HepG2 (cell line): ENCODE measurements around the gene CARD19. TPM values are rescaled to one million over a fixed set of nuclear protein-coding genes. Genes with fewer than 3 reads are reported as not detected.

Experiments used
- FOXA3 ChIP-seq: IDR thresholded peaks from 2 replicates; pipeline ENCODE4 v1.6.1; 2016; ENCODE audit warnings: missing genetic modification reagents, missing compliant biosample characterization
- GFI1 ChIP-seq: sonication (generic); formaldehyde crosslinking; IDR thresholded peaks from 2 replicates; pipeline ENCODE4 v1.5.0; 2020; ENCODE audit warnings: missing genetic modification reagents, mild to moderate bottlenecking, borderline replicate concordance
- NFATC3 ChIP-seq: sonication (generic); formaldehyde crosslinking; IDR thresholded peaks from 2 replicates; pipeline ENCODE4 v1.5.1; 2020; ENCODE audit warnings: mild to moderate bottlenecking, missing genetic modification reagents
- RERE ChIP-seq: IDR thresholded peaks from 2 replicates; pipeline ENCODE4 v1.6.1; 2016; ENCODE audit warnings: low read depth, missing genetic modification reagents, missing compliant biosample characterization
- SKI ChIP-seq: fragments of 450-650 bp; IDR thresholded peaks from one replicate; pipeline ENCODE4 v1.6.1; 2018; ENCODE audit warnings: mild to moderate bottlenecking; ENCODE audit not compliant: partially characterized antibody
- TEAD2 ChIP-seq: sonication (generic); formaldehyde crosslinking; IDR thresholded peaks from 2 replicates; pipeline ENCODE4 v1.9.0; 2021; ENCODE audit warnings: missing genetic modification reagents
- TMF1 ChIP-seq: sonication (generic); formaldehyde crosslinking; IDR thresholded peaks from 2 replicates; pipeline ENCODE4 v1.8.1; 2022; ENCODE audit warnings: low read depth, missing genetic modification reagents
- U2AF2 ChIP-seq: fragments of 200-400 bp; formaldehyde crosslinking; IDR thresholded peaks from 2 replicates; pipeline ENCODE4 v1.6.1; 2017; ENCODE audit warnings: low read depth, mild to moderate bottlenecking, low read length
- YEATS4 ChIP-seq: sonication (generic); formaldehyde crosslinking; IDR thresholded peaks from 2 replicates; pipeline ENCODE4 v1.4.0; 2020; ENCODE audit warnings: missing genetic modification reagents, borderline replicate concordance
- ZBTB10 ChIP-seq: sonication (generic); formaldehyde crosslinking; IDR thresholded peaks from 2 replicates; pipeline ENCODE4 v1.4.0; 2020; ENCODE audit warnings: missing genetic modification reagents, borderline replicate concordance
- ZBTB37 ChIP-seq: sonication (generic); formaldehyde crosslinking; IDR thresholded peaks from 2 replicates; pipeline ENCODE4 v1.4.0; 2020; ENCODE audit warnings: mild to moderate bottlenecking, missing genetic modification reagents
- ZFP36L1 ChIP-seq: sonication (generic); formaldehyde crosslinking; IDR thresholded peaks from 2 replicates; pipeline ENCODE4 v1.8.0; 2022; ENCODE audit warnings: mild to moderate bottlenecking, missing genetic modification reagents, moderate library complexity
- ZMAT3 ChIP-seq: sonication (generic); formaldehyde crosslinking; conservative IDR thresholded peaks from 2 replicates; pipeline ENCODE4 v1.7.0; 2021; ENCODE audit warnings: missing genetic modification reagents
- ZNF276 ChIP-seq: sonication (generic); formaldehyde crosslinking; IDR thresholded peaks from 2 replicates; pipeline ENCODE4 v1.4.0; 2020; ENCODE audit warnings: mild to moderate bottlenecking, low read depth, missing genetic modification reagents
- ZNF317 ChIP-seq: sonication (generic); formaldehyde crosslinking; IDR thresholded peaks from 2 replicates; pipeline ENCODE4 v1.5.0; 2020; ENCODE audit warnings: mild to moderate bottlenecking, missing genetic modification reagents
- ZNF460 ChIP-seq: sonication (generic); formaldehyde crosslinking; IDR thresholded peaks from 2 replicates; pipeline ENCODE4 v1.5.1; 2020; ENCODE audit warnings: missing genetic modification reagents, mild to moderate bottlenecking, borderline replicate concordance
- polyA plus RNA-seq, 8 experiments: library from polyadenylated mRNA; depleted of rRNA in 3 of 8; stranded (reverse) in 7 of 8; unstranded in 1 of 8; fragments of >200 nt; fragmentation: Illumina TruSeq in 4 of 8; extraction: Trizol in 4 of 8; gene quantifications; 2 replicates each; pipeline versions ENCODE4 v1.2.1 to v1.2.3, GENCODE V29; 2011 to 2016; ENCODE audit warnings: low read depth in 4 of 8, missing spikeins in 1 of 8, mixed read lengths in 1 of 8; ENCODE audit not compliant: insufficient read depth in 1 of 8
- total RNA-seq, 5 experiments: library from RNA; depleted of rRNA; stranded (reverse); fragments of >200 nt; fragmentation: Illumina TruSeq; extraction: Trizol; gene quantifications; 2 replicates each; pipeline ENCODE4 v1.2.3, GENCODE V29; 2016; ENCODE audit warnings: low read depth in 1 of 5

Gene CARD19
- total and polyA plus RNA-seq, 2 of the 13 experiments (the other 11 are each of a cell fraction or from before 2014, with no cell fraction given) = 18.4 to 47.2 TPM

GRCh38 chr9:93119953-93120845 lies 24.2 kb downstream of the CARD19 start (continued):
- TF ChIP-seq ZBTB37 (CRISPR knock-in tag) = 0 out of 2 replicates have a peak, but pooled peaks have one; percentile 34
- 0 out of 2 replicates have a peak, but pooled peaks have one; percentile 13 for TF ChIP-seq ZBTB10
- peak; percentile 61; the same call in 1 of the 2 replicates for TF ChIP-seq GFI1 (CRISPR knock-in tag)
- 0 out of 2 replicates have a peak, but pooled peaks have one; percentile 37 for TF ChIP-seq NFATC3
- TF ChIP-seq TEAD2 = no peak
- TF ChIP-seq ZMAT3 (CRISPR knock-in tag) = peak; percentile 92
- TF ChIP-seq ZNF317 (CRISPR knock-in tag) = peak; percentile 89
- TF ChIP-seq RERE (CRISPR knock-in tag) = 0 out of 2 replicates have a peak, but pooled peaks have one; percentile 49
- TF ChIP-seq ZNF276 = no peak
- peak; percentile 28 for TF ChIP-seq SKI
- 0 out of 2 replicates have a peak, but pooled peaks have one; percentile 57 for TF ChIP-seq TMF1 (CRISPR knock-in tag)
- no peak for TF ChIP-seq ZNF460
- peak; percentile 83; the same call in 1 of the 2 replicates for TF ChIP-seq YEATS4
- no peak for TF ChIP-seq U2AF2
- TF ChIP-seq FOXA3 (CRISPR knock-in tag) = peak; percentile 77
- TF ChIP-seq ZFP36L1 (CRISPR knock-in tag) = peak; percentile 76
